ENCODE measurements around the gene PABPN1. TPM values are rescaled to one million over a fixed set of nuclear protein-coding genes. Genes with fewer than 3 reads are reported as not detected.
A peak's percentile ranks its signal among the peaks of the same experiment; 100 is the strongest.
"Not testable (repeated sequence)": the region's sequence is repeated elsewhere in the genome, so short reads cannot be mapped to it uniquely, and the experiment has no call there.

Gene PABPN1
- polyA plus RNA-seq, 3 donors, result 54.4 to 356 (median 64.6) TPM

GRCh38 chr14:23324455-23324846 lies 3.2 kb downstream of the PABPN1 start:
- Histone ChIP-seq H3K4me1 (ENCODE audit: control insufficient read depth in 1 of 2, insufficient read depth in 2 of 2, low read length in 2 of 2) (peaks cover 23 to 24% of the 10 kb centered on the region in 2 donors), H3K27ac (ENCODE audit: low read depth in 1 of 2, low read length in 2 of 2) (no peak overlapping the region), H4K20me1 (ENCODE audit: insufficient read depth, low read length) (peaks cover 24% of the 10 kb centered on the region), H3K36me3 (replicated peaks in 1 of 2; ENCODE audit: control insufficient read depth in 1 of 2, insufficient read depth in 2 of 2, low read length in 2 of 2) (peaks cover 27 to 37% of the 10 kb centered on the region in 2 donors), H3K27me3 (ENCODE audit: control insufficient read depth in 2 of 2, insufficient read depth in 2 of 2, low read length in 2 of 2) (no peaks in the 10 kb centered on the region), H2AFZ (ENCODE audit: insufficient read depth, low read depth, low read length, poor library complexity, severe bottlenecking) (no peak overlapping the region), H3K4me2 (replicated peaks; ENCODE audit: extremely low read depth, low read length, poor library complexity, severe bottlenecking) (no peak overlapping the region), H3K9me3 (replicated peaks in 1 of 2; ENCODE audit: control insufficient read depth in 1 of 2, insufficient read depth in 1 of 2, low read length in 2 of 2) (no peaks in the 10 kb centered on the region), H3K4me3 (replicated peaks in 1 of 3; ENCODE audit: low read depth in 2 of 3, low read length in 3 of 3) (no peak overlapping the region), H3K9ac (ENCODE audit: insufficient read depth, low read length, poor library complexity, severe bottlenecking) (no peak overlapping the region), H3K79me2 (ENCODE audit: insufficient read depth, low read length) (peaks cover 27% of the 10 kb centered on the region)
- Mint-ChIP-seq H3K27me3 (ENCODE audit: low read depth in 3 of 3) (peaks cover 0 to 2% (median 0%) of the 10 kb centered on the region in 3 donors), H3K9me3 (peaks cover 0 to 3% (median 0%) of the 10 kb centered on the region in 7 donors), H3K36me3 (peaks cover 39 to 42% of the 10 kb centered on the region in 2 donors), H3K27ac (no peak overlapping the region), H3K4me3 (no peak overlapping the region), H3K4me1 (peaks cover 25% of the 10 kb centered on the region)
- no CpG with 5 or more reads among the region's 2 CpGs for WGBS (ENCODE audit: insufficient coverage)
- no peak for TF ChIP-seq CTCF (IDR thresholded peaks at IDR 0.05)
- intact Hi-C loops (cut with micrococcal nuclease), result loop anchor here (5.0 to 10.0 kb wide), 4 partner anchors 37 to 240 kb away; partner anchors contain the start of genes ACIN1 (in 1 of the 2), AP1G2 (in 1 of the 2), C14orf119 (in 1 of the 2) and HOMEZ (in 1 of the 2)
- no peak for DNase-seq

- Histone ChIP-seq H3K79me2 (ENCODE audit: insufficient read depth, low read length) (peaks cover 27% of the 10 kb centered on the region), H3K4me2 (replicated peaks; ENCODE audit: extremely low read depth, low read length, poor library complexity, severe bottlenecking) (no peak overlapping the region), H3K4me1 (ENCODE audit: control insufficient read depth in 1 of 2, insufficient read depth in 2 of 2, low read length in 2 of 2) (peaks cover 20 to 21% of the 10 kb centered on the region in 2 donors), H3K9ac (ENCODE audit: insufficient read depth, low read length, poor library complexity, severe bottlenecking) (no peak overlapping the region), H4K20me1 (ENCODE audit: insufficient read depth, low read length) (peaks cover 24% of the 10 kb centered on the region), H3K27ac (ENCODE audit: low read depth in 1 of 2, low read length in 2 of 2) (no peak overlapping the region), H3K9me3 (replicated peaks in 1 of 2; ENCODE audit: control insufficient read depth in 1 of 2, insufficient read depth in 1 of 2, low read length in 2 of 2) (no peaks in the 10 kb centered on the region), H2AFZ (ENCODE audit: insufficient read depth, low read depth, low read length, poor library complexity, severe bottlenecking) (no peak overlapping the region), H3K27me3 (ENCODE audit: control insufficient read depth in 2 of 2, insufficient read depth in 2 of 2, low read length in 2 of 2) (no peaks in the 10 kb centered on the region), H3K4me3 (replicated peaks in 1 of 3; ENCODE audit: low read depth in 2 of 3, low read length in 3 of 3) (no peak overlapping the region), H3K36me3 (replicated peaks in 1 of 2; ENCODE audit: control insufficient read depth in 1 of 2, insufficient read depth in 2 of 2, low read length in 2 of 2) (peaks cover 27 to 37% of the 10 kb centered on the region in 2 donors)
- no peak for DNase-seq
- Mint-ChIP-seq H3K27ac (peak overlapping the region in 1 of 7 donors; percentile 73), H3K9me3 (peaks cover 0 to 3% (median 0%) of the 10 kb centered on the region in 7 donors), H3K36me3 (peaks cover 33 to 37% of the 10 kb centered on the region in 2 donors), H3K27me3 (ENCODE audit: low read depth in 3 of 3) (peaks cover 0 to 2% (median 0%) of the 10 kb centered on the region in 3 donors), H3K4me1 (peaks cover 20% of the 10 kb centered on the region), H3K4me3 (no peak overlapping the region)
- intact Hi-C loops (cut with micrococcal nuclease), result loop anchor here (5.0 to 10.0 kb wide), 4 partner anchors 38 to 240 kb away; partner anchors contain the start of genes ACIN1 (in 1 of the 2), AP1G2 (in 1 of the 2), C14orf119 (in 1 of the 2) and HOMEZ (in 1 of the 2)
- no peak for TF ChIP-seq CTCF (IDR thresholded peaks at IDR 0.05)
- no CpG with 5 or more reads among the region's 7 CpGs for WGBS (ENCODE audit: insufficient coverage)
These were observed 3.7 kb downstream of the PABPN1 start for GRCh38 chr14:23324993-23325392.

GRCh38 chr14:23325746-23326145 lies 4.5 kb downstream of the PABPN1 start:
- H3K27ac Mint-ChIP-seq, result peak overlapping the region in 3 of 7 donors; percentile 25 to 77 (median 42)
- H4K20me1 ChIP-seq (ENCODE audit: insufficient read depth, low read length), result peaks cover 24% of the 10 kb centered on the region
- H3K4me2 ChIP-seq (replicated peaks; ENCODE audit: extremely low read depth, low read length, poor library complexity, severe bottlenecking); H3K27ac ChIP-seq (ENCODE audit: low read depth in 1 of 2, low read length in 2 of 2); H3K27me3 ChIP-seq (ENCODE audit: control insufficient read depth in 2 of 2, insufficient read depth in 2 of 2, low read length in 2 of 2); H2AFZ ChIP-seq (ENCODE audit: insufficient read depth, low read depth, low read length, poor library complexity, severe bottlenecking); H3K9me3 Mint-ChIP-seq; H3K9me3 ChIP-seq (replicated peaks in 1 of 2; ENCODE audit: control insufficient read depth in 1 of 2, insufficient read depth in 1 of 2, low read length in 2 of 2); H3K4me3 ChIP-seq (replicated peaks in 1 of 3; ENCODE audit: low read depth in 2 of 3, low read length in 3 of 3); DNase-seq; H3K9ac ChIP-seq (ENCODE audit: insufficient read depth, low read length, poor library complexity, severe bottlenecking); H3K27me3 Mint-ChIP-seq (ENCODE audit: low read depth in 3 of 3): not testable (repeated sequence)
- peaks cover 27% of the 10 kb centered on the region for H3K79me2 ChIP-seq (ENCODE audit: insufficient read depth, low read length)
- H3K4me1 ChIP-seq (ENCODE audit: control insufficient read depth in 1 of 2, insufficient read depth in 2 of 2, low read length in 2 of 2), result peaks cover 12 to 13% of the 10 kb centered on the region in 2 donors
- peaks cover 27 to 37% of the 10 kb centered on the region in 2 donors for H3K36me3 ChIP-seq (replicated peaks in 1 of 2; ENCODE audit: control insufficient read depth in 1 of 2, insufficient read depth in 2 of 2, low read length in 2 of 2)
- H3K4me1 Mint-ChIP-seq, result peaks cover 13% of the 10 kb centered on the region
- peak overlapping the region in 1 of 2 donors; percentile 16 for H3K4me3 Mint-ChIP-seq
- peaks cover 33 to 36% of the 10 kb centered on the region in 2 donors for H3K36me3 Mint-ChIP-seq
- intact Hi-C loops (cut with micrococcal nuclease), result loop anchor here in 1 of 2 donors (10.0 kb wide), 2 partner anchors 139 to 239 kb away; partner anchors contain the start of genes AP1G2 and NGDN
- no CpG with 5 or more reads among the region's 5 CpGs for WGBS (ENCODE audit: insufficient coverage)
